GM23338 (cell line): Measurements from ENCODE around the gene CCDC6.

Source experiments
- CREB1 ChIP-seq: fragments of 250-450 bp; sonication (Bioruptor Pico); IDR thresholded peaks from 2 replicates; pipeline ENCODE4 v1.5.0; 2020; ENCODE audit warnings: low read depth, mild to moderate bottlenecking, moderate library complexity
- CTCF ChIP-seq, 2 experiments: fragments of 200-600 bp in 1 of 2; sonication (generic) in 1 of 2; conservative IDR thresholded peaks; 2 replicates each; pipeline versions ENCODE4 v1.5.1 to v1.6.1; 2016 to 2017; ENCODE audit warnings: antibody characterized with exemption in 2 of 2, low read depth in 2 of 2, mild to moderate bottlenecking in 2 of 2, moderate library complexity in 1 of 2
- ETS1 ChIP-seq: IDR thresholded peaks from 2 replicates; pipeline ENCODE4 v1.6.1; 2016; ENCODE audit warnings: antibody characterized with exemption
- EZH2 ChIP-seq: fragments of 200-600 bp; sonication (generic); IDR thresholded peaks from one replicate; pipeline ENCODE4 v1.8.0; 2017; ENCODE audit warnings: antibody characterized with exemption, mild to moderate bottlenecking, low read depth; ENCODE audit not compliant: unreplicated experiment
- EZH2phosphoT487 ChIP-seq: fragments of 200-600 bp; sonication (generic); IDR thresholded peaks from one replicate; pipeline ENCODE4 v1.8.1; 2018; ENCODE audit warnings: antibody characterized with exemption; ENCODE audit not compliant: unreplicated experiment
- JUNB ChIP-seq: IDR thresholded peaks from one replicate; pipeline ENCODE4 v1.6.1; 2016; ENCODE audit warnings: antibody characterized with exemption; ENCODE audit not compliant: unreplicated experiment
- NANOG ChIP-seq: IDR thresholded peaks from 2 replicates; pipeline ENCODE4 v1.6.1; 2016; ENCODE audit warnings: antibody characterized with exemption, borderline replicate concordance
- POLR2AphosphoS5 ChIP-seq: IDR thresholded peaks from 2 replicates; pipeline ENCODE4 v1.6.1; 2016; ENCODE audit warnings: antibody characterized with exemption, low read depth
- REST ChIP-seq: IDR thresholded peaks from one replicate; pipeline ENCODE4 v1.6.1; 2018; ENCODE audit warnings: antibody characterized with exemption; ENCODE audit not compliant: unreplicated experiment
- STAT1 ChIP-seq: IDR thresholded peaks from one replicate; pipeline ENCODE4 v1.6.1; 2016; ENCODE audit warnings: antibody characterized with exemption; ENCODE audit not compliant: unreplicated experiment
- ZNF462 ChIP-seq: fragments of 250-450 bp; sonication (Bioruptor Pico); IDR thresholded peaks from 2 replicates; pipeline ENCODE4 v1.5.0; 2020; ENCODE audit warnings: mild to moderate bottlenecking, moderate library complexity

- TF ChIP-seq CTCF (conservative IDR thresholded peaks at IDR 0.05; ENCODE audit: low read depth in 2 of 2), result no peak
- no peak for TF ChIP-seq STAT1
- TF ChIP-seq POLR2AphosphoS5, result no peak
- no peak for TF ChIP-seq EZH2
- no peak for TF ChIP-seq EZH2phosphoT487
- no peak for TF ChIP-seq JUNB
- no peak for TF ChIP-seq REST
- TF ChIP-seq ETS1, result no peak
- TF ChIP-seq ZNF462 (CRISPR knock-in tag), result no peak
- TF ChIP-seq CREB1, result no peak
- no peak for TF ChIP-seq NANOG
Measured at GRCh38 chr10:59902016-59902415, 4.3 kb downstream of the CCDC6 start.
